LNCAP (cell line): ENCODE measurements around the gene NUAK1.

Experiments used
- TF ChIP-seq, protein P1 (sequence below): fragments of 450-650 bp; IDR thresholded peaks from 2 replicates; pipeline ENCODE4 v1.5.1; 2017; ENCODE audit warnings: mild to moderate bottlenecking

NUAK1 gene

DNA sequence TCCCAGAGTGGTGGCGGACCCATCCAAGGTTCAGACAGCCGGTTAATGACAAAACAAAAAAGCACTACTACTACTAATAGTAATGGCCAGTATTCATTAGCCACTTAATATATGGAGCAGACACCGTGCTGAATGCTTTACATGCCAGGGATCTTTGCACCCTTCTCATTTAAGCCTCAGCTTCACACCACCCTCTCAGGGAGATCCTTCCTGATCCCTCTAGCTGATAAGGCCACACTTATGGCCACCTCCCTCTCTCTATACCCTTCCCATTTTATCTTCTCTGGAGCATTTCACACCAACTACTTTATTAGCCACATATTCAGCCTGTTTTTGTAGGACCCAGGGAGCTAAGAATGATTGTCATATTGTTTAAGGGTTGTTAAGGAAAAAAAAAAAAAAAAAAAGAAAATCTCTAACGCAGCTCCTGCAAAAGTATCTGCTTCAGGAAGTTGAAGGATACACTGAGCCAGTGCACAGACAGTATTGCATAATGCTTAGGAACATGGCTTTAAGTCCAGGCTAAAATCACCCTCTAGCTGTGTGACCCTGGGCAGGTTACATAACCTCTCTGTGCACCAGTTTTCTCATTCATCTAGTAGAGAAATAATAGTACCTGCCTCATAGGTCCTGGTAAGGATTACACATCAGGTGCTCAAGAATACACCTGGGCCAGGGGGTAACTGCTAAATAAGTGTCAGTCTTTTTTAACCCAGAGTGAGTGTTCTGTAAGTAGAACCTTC, 29.4 kb downstream of the NUAK1 start:
- TF ChIP-seq, protein P1, sequence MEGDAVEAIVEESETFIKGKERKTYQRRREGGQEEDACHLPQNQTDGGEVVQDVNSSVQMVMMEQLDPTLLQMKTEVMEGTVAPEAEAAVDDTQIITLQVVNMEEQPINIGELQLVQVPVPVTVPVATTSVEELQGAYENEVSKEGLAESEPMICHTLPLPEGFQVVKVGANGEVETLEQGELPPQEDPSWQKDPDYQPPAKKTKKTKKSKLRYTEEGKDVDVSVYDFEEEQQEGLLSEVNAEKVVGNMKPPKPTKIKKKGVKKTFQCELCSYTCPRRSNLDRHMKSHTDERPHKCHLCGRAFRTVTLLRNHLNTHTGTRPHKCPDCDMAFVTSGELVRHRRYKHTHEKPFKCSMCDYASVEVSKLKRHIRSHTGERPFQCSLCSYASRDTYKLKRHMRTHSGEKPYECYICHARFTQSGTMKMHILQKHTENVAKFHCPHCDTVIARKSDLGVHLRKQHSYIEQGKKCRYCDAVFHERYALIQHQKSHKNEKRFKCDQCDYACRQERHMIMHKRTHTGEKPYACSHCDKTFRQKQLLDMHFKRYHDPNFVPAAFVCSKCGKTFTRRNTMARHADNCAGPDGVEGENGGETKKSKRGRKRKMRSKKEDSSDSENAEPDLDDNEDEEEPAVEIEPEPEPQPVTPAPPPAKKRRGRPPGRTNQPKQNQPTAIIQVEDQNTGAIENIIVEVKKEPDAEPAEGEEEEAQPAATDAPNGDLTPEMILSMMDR: no peak

DNA sequence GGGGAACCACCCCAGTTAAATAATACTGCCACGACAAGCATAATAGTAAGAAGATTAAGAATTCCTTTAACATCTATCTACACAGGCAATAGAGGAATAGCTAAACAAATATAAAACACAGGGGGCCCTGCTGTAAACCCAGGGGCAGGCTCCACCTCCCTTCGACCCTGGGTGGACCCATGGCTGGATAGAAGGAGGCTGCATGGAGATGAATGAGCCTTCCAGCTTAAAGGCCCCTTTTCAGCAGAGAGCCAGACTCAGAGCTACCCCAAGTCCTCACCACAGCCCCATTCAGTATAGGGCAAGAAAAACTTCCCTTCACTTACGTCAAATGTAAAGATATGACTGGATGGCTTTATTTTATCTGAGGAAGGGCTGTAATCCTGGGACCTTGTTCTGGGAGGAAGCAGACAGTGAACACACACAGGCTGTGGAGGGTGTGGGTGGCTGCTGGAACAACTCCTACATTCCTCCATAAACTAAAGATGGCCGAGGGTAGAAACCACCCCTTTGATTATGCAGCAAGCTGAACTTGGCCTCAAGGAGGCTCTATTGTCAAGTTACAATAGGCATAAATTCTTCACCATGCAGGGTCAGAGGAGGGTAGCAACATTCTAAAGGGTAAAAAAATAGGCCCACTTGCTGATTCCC, 30.4 kb downstream of the NUAK1 start:
- TF ChIP-seq, protein P1: no peak

DNA sequence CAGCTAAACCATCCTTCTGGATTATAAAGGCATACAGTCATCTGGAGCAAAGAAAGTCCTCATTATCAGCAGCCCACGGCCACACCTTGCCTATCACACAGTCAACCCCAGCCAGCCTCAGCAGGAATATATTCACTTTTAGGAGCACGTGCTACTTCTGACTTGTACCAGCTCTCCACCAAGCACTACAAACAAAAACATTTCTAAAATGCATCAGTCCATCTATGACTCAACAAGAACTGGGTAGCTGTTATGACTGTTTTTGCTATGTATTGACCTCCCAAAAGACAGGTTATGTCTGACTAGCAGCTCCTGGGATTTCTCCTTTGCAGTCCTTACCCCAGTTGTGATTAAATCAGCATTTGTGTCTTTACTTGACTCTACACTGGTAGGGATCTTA, 31.2 kb downstream of the NUAK1 start:
- TF ChIP-seq, protein P1: no peak

DNA sequence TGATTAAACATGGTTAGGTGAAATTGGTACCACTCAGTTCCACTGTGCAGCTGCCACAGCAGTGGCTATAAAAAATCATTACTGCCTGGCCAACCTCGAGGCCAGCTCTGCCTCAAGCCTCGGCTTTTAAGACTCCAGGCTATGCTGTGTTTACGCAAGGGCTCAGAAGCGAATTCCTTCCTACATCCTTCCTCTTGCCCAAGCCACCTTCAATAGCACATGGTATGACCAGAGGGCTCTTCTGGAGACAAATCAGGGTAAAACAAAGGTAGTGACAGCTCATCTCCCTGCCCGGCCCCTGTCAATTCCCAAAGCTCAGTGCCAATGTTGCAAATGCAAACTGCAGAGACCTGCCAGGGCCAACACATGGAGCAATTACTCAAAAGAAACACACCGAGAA, 31.9 kb downstream of the NUAK1 start:
- TF ChIP-seq, protein P1: no peak

DNA sequence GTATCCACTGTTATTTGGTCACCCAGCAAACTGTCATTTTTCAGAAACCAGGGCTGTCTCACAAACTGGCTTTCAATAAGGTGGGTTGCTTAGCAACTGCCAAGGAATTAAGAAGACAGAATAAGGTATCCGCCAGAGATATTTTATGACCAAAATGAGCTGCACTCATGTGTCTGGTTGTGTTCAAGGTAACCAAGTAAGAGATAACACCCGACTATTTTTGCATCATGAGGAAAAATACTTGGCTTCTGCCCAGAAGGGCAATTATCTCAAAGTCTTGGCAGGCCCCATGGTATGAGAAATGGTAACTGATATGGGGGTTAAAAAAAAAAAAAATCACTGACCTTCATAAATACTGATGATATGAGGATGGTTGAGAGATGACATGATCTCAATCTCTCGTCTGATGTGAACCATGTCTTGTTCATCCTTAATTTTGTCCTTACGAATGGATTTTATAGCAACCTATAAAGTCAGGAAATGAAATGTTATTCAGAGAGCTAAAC, 32.6 kb downstream of the NUAK1 start:
- TF ChIP-seq, protein P1: no peak

DNA sequence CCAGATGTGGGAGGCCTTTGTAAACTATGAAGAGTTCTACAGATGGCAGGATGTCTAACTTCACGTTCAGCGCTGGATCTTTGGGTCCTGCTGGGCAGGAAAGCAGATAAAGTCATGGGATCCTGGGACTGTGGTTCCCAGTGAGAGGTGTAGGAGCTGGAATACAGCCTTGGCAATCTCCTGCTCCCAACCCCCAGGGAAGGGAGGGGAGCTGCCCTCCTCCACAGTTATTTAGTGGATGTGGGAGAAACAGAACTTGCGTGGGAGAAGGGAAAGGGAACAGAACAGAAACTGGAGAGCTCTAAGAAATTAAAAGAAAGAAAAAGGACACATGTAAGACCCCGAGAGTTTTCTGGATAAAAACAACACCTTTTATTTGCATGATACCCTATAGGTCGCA, 37.0 kb downstream of the NUAK1 start:
- TF ChIP-seq, protein P1: no peak

DNA sequence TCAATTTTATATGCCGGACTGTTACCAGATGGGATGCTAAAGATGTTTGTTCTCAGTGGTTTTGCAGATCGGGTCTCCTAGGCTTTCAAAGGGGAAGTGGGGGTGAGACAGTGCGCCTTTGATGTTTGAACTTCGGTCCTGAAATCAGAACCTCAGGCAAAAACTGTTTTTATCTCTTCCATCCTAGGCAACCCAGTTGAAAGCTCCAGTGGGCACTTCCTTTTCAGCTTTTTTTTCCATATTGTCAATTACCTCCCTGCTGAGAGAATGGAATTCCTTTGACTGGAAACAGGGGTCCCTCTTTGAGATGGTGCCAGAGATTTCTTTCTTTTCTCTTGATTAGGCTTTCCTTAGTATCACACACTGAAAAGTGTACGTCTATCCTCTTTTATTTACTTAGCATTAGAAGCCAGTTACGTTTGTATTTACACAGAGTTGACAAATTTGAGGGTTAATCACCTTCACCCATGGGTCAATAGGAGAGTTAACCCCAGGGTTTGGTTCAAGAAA, 40.0 kb downstream of the NUAK1 start:
- TF ChIP-seq, protein P1: no peak
